HG03520 (cell line): ENCODE results near the gene PAM16.
A peak's percentile ranks its signal among the peaks of the same experiment; 100 is the strongest.

ENCODE experiments used
- ATAC-seq: cut with Tn5 transposase; IDR thresholded peaks from one replicate; pipeline ENCODE4 v1.9.1; 2021; ENCODE audit warnings: mild to moderate bottlenecking, moderate library complexity; ENCODE audit not compliant: unreplicated experiment

Gene PAM16

GRCh38 chr16:4307215-4308037 lies 43.7 kb downstream of the PAM16 start:
- ATAC-seq = peak; percentile 85

GRCh38 chr16:4306470-4307214 lies 44.5 kb downstream of the PAM16 start:
- ATAC-seq = no peak

GRCh38 chr16:4303973-4304372 lies 47.1 kb downstream of the PAM16 start:
- ATAC-seq = no peak

- ATAC-seq = no peak
Measured at GRCh38 chr16:4301968-4302367, 49.2 kb downstream of the PAM16 start.

- no peak for ATAC-seq
Measured at GRCh38 chr16:4301177-4301576, 49.9 kb downstream of the PAM16 start.

GRCh38 chr16:4298761-4299522 lies 52.2 kb downstream of the PAM16 start:
- ATAC-seq = no peak

- no peak for ATAC-seq
Measured at GRCh38 chr16:4297480-4297879, 53.6 kb downstream of the PAM16 start.

- ATAC-seq = no peak
Measured at GRCh38 chr16:4295581-4295980, 55.5 kb downstream of the PAM16 start.

GRCh38 chr16:4293822-4294457 lies 57.2 kb downstream of the PAM16 start:
- no peak for ATAC-seq

- ATAC-seq = no peak
Measured at GRCh38 chr16:4293181-4293716, 57.9 kb downstream of the PAM16 start.

- no peak for ATAC-seq
Measured at GRCh38 chr16:4291699-4292098, 59.4 kb downstream of the PAM16 start.
